LNCaP clone FGC (cell line): Measurements from ENCODE around the gene VPS35.
A peak's percentile ranks its signal among the peaks of the same experiment; 100 is the strongest.

Experiments used
- DNase-seq: peaks from one replicate; pipeline ENCODE4 v3.0.0-alpha.2; 2011; ENCODE audit warnings: low read depth
- H3K4me3 ChIP-seq: 2 replicates; pipeline ENCODE4 v1.5.1; 2011; ENCODE audit warnings: mild to moderate bottlenecking, low read depth, low read length, control low read depth
- TF ChIP-seq, protein P1 (sequence below): IDR thresholded peaks from 2 replicates; pipeline ENCODE4 v1.5.1; 2012; ENCODE audit warnings: mild to moderate bottlenecking; ENCODE audit not compliant: control insufficient read depth, insufficient read depth; ENCODE audit errors: extremely low read depth

The VPS35 gene

DNA sequence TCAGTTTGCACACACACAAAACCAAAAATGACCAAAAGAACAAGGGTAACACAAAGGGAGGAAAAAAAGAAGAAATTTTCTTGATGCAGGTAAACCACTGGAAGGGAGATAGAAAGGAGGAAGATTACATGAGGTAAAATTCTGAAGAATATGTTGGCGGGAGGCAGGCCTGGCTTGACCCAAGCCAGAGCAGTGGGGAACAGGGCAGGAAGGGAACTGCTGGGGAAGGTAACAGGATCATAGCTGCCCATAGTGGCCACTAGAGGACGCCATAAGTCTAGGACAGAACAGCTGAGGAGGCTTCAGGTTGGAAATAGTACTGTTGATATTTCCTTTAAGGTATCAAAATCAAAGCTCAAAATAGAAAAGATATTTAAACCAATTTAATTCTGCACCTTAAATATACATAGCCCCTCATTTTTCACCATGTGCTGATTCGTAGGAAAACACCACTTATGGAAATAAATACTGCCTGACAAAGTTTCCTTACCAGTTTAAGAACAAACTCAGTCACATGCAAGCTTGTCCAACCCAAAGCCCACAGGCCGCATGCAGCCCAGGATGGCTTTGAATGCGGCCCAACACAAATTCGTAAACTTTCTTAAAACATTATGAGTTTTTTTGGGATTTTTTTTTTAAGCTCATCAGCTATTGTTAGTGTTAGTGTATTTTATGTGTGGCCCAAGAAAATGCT, 15.5 kb downstream of the VPS35 start:
- DNase-seq = no peak
- no peak overlapping the region for H3K4me3 ChIP-seq
- TF ChIP-seq, protein P1, sequence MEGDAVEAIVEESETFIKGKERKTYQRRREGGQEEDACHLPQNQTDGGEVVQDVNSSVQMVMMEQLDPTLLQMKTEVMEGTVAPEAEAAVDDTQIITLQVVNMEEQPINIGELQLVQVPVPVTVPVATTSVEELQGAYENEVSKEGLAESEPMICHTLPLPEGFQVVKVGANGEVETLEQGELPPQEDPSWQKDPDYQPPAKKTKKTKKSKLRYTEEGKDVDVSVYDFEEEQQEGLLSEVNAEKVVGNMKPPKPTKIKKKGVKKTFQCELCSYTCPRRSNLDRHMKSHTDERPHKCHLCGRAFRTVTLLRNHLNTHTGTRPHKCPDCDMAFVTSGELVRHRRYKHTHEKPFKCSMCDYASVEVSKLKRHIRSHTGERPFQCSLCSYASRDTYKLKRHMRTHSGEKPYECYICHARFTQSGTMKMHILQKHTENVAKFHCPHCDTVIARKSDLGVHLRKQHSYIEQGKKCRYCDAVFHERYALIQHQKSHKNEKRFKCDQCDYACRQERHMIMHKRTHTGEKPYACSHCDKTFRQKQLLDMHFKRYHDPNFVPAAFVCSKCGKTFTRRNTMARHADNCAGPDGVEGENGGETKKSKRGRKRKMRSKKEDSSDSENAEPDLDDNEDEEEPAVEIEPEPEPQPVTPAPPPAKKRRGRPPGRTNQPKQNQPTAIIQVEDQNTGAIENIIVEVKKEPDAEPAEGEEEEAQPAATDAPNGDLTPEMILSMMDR = peak; percentile 97

DNA sequence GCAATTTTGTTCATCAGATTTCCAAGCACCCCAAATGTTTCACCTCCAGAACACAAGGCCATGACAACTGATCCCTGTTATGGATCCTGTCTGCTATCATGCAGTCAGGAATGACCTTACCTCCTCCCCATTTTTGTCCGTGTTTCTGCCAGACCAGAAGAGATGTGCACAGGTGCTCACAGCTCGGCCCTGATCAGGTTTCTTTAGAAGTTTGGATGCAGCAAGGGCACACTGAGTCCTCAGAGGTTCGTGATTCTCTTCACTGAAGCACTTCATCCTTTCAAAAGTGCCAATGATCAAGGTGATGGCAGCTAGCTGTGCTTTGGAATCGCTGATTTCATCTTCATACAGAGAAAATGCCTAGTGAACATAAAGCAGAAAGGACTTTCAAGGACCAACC, 26.9 kb downstream of the VPS35 start:
- DNase-seq = no peak
- TF ChIP-seq, protein P1 = no peak
- no peak overlapping the region for H3K4me3 ChIP-seq

DNA sequence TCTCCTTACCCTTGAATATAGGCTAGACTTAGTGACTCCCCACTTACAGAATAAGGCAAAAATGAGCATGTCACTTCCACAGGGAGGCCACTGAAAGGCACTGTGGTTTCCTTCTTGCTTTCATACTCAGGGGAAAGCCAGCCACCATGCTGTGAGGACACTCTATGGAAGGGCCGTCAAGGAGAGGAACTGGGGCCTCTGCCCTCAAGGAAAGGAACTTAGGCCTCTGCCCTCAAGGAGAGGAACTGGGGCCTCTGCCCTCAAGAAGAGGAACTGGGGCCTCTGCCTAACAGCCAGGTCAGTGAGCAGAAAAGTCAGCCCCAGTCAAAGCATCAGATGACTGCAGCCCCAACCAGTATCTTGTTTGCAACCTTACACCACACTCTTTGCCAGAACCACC, 30.1 kb downstream of the VPS35 start:
- no peak for DNase-seq
- H3K4me3 ChIP-seq = no peak overlapping the region
- TF ChIP-seq, protein P1 = no peak

DNA sequence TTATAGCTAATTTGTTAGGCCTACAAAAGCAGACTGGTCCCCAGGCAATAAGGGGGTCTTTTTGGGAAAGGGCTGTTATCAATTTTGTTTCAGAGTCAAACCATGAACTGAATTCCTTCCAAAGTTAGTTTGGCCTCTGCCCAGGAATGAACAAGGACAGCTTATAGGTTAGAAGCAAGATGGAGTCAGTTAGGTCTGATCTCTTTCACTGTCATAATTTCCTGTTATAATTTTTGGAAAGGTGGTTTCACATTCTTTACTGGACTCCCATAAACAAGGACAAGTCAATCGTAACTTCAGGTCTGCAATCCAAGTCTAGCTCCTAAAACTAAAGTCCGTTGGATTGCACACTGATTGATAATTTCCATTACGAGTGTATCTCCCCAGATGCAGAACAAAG, 37.7 kb downstream of the VPS35 start:
- no peak overlapping the region for H3K4me3 ChIP-seq
- no peak for DNase-seq
- TF ChIP-seq, protein P1 = no peak

DNA sequence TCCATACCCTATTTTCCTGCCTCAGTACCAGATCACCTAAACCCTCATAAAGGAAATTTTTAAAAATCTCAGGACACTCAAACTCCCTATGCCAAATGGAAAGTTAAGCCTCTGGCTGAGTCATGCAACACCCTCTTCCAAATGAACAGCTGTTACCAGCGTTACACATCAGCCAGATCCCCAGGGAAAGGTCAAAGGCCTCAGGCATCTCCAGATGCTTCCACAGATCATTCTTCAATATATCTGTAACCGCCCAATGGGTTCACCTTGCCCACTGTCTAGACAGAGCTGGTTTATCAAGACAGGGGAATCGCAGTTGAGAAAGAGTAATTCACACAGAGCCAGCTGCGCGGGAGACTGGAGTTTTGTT, 38.7 kb downstream of the VPS35 start:
- H3K4me3 ChIP-seq = no peak overlapping the region
- TF ChIP-seq, protein P1 = no peak
- no peak for DNase-seq

DNA sequence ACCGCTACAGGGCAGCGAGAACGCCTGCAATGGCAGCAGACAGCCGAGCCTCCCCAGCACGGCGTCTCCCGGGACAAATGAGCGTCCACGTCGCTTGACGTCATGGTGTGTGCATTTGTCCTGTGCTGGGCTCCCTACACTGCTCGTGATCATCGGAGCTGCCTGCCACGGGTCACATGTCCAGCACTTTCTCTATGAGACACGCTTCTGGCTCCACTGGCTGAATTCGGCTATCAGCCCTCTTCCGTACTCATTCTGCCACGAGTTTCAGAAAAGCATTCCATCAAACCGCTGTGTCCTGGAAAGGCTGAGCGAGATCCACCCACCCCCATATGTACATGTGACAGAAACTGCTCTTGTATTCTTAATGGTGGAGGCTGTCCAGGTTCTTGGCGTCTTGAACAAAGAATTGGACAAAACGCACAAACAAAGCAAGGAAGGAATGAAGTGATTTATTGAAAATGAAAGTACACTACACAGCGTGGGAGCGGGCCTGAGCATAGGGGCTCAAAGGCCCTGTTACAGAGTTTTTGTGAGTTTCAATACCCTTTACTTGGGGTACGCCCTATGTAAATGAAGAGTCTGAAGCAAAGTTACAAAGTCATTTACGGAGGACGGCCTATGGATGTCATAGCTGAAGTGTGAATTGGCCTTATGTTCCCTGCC, 39.3 kb downstream of the VPS35 start:
- DNase-seq = no peak
- TF ChIP-seq, protein P1 = no peak
- no peak overlapping the region for H3K4me3 ChIP-seq

DNA sequence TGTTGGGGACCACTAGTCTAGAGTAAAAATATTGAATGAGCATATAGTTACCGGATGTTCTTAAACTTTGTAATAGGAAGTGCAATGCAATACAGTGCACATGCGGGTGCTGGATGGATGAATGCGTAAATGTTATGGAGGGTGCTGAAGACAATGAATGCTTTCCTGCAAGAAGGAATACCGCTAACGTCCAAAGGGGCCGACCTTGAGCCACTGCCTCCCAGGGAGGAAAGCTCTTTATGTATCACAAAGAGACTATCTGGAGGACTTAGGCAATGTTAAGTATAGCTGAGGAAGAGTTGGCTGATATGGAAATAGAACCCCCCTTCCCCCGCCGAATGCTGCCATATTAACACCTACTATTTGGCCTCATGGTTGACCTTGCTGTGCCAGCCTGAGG, 40.3 kb downstream of the VPS35 start:
- no peak for DNase-seq
- no peak overlapping the region for H3K4me3 ChIP-seq
- TF ChIP-seq, protein P1 = no peak
